NCI-H1694 treated with DMSO at 0.1 percent for 48 hours (cell line): ENCODE measurements around the gene SAMD10.
A peak's percentile ranks its signal among the peaks of the same experiment; 100 is the strongest.
"Not testable (repeated sequence)": the region's sequence is repeated elsewhere in the genome, so short reads cannot be mapped to it uniquely, and the experiment has no call there.

Experiments used
- DNase-seq: peaks from one replicate; lab custom pipeline; 2025; lab: John Stamatoyannopoulos, UW

The SAMD10 gene

DNA sequence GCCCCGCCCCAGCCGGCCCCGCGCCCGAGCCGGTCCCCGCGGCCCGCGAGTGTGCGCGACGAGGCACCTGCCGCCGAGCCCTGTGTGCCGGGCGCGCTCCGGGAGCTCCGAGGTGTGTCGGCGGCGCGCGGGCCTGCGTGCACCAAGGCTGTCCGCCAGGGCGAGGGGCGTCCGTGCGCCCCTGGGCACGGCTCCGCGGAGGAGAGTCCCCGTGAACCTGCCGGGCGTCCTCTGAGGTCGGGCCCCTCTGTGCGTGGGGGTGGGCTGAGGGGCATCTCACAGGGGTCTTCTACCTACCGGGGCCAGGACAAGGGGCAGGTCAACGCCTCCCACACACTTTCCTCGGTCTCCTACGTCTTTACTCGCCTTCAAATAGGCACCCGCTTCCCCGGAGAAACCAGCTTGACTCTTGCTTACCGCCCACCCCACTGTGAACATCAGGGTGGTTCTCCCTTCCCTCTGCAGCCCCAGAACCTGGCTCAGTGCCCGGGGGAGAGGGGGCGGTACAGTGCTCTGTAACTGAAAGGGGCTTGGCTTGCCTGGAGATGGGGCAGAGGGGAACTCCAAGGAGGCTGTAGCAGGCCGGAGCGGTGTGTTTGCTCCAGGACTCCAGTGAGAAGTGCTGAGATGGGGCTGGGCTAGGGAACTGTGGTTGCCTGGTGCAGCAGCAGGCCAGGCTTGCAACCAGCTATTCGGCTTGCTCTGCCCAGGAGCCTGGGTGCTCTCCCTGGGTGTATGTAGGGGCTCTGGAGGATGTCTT lies at the start of gene SAMD10:
TSS of gene SAMD10 (minus strand) at position 86 of the 760 bp plus-strand sequence. CDS start 175 bp downstream, outside the sequence.
- peak; percentile 61 for DNase-seq

DNA sequence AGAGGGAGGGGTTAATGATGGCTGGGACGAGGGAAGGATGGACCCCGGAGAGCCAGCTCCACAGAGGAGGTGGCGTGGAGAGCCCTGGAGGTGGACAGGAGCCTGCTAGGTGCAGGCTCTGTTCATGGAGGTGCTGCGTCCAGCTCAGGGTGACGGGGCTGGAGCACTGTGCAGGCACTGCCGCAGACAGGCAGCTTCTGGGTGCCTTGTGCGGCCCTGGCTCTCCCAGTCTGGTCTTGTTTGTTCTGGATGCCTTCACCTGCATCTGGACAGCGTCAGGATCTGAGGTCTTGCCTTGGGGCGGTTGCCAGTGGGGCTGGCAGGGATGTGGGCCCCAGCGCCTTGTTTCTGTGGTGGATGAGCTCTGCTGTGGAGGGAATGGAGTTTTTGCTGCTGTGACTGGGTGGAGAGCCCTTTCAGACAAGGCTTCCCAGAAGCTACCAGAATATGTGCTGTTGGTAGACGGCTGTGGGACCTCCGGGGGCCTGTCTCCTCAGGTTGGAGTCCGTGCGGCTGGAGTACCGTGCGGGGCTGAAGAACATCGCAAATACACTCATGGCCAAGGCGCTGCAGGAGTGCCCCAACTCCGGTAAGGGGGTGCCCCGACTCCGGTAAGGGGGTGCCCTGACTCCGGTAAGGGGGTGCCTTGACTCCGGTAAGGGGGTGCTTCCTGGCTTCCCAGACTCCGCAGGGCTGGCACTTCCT lies 48.7 kb upstream of the SAMD10 start:
- no peak for DNase-seq

DNA sequence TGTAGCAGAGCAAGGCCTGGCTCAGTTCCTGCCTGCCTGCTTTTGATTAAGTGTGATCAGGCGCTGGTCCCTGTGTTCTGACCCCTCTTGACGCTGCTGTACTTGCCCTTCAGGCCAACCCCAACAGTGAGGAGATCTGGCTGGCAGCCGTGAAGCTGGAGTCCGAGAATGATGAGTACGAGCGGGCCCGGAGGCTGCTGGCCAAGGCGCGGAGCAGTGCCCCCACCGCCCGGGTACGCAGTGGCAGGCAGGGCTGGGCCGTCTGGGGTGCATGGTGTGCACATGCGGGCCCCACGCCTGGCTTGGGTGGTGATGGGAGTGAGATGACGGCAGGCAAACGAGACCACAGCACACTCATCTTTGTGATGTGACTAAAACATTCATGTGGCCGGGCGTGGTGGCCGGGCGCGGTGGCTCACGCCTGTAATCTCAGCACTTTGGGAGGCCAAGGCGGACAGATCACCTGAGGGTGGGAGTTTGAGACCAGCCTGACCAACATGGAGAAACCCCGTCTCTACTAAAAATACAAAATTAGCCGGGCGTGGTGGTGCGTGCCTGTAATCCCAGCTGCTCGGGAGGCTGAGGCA lies 46.5 kb upstream of the SAMD10 start:
- DNase-seq: no peak

DNA sequence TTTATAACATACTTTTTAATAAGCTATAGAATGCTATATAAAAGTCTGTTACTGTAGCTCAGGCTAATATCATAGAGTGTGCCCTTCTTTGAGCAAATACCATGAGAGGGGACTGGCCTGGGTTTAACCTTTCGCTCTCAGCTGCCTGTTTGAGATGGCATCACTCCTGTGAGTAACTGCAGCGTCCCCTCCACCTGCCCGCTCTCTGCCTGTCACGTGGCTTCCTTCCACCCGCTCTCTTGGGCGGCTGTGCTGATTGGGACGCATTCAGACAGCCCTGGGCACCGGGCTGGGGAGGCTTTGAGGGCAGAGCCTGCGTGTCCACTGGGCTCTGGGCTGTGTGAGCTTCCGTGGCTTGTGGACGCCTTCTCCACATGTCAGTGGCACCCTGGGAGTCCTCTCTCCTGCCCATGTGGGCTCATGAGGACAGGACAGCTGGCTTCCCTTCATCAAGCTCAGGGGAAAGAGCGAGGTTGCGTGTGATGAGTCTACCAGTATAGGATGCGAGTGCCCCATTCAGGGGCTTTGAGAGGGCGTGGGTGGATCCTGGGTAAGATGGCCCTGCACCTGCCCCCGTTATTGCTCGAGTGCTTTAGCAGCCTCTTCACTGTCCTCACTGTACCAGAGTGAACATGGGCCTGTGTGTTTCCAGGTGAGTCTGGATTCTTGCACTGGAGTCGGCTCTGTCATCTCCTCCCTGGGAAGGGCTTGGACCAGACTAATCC lies 45.8 kb upstream of the SAMD10 start:
- no peak for DNase-seq

DNA sequence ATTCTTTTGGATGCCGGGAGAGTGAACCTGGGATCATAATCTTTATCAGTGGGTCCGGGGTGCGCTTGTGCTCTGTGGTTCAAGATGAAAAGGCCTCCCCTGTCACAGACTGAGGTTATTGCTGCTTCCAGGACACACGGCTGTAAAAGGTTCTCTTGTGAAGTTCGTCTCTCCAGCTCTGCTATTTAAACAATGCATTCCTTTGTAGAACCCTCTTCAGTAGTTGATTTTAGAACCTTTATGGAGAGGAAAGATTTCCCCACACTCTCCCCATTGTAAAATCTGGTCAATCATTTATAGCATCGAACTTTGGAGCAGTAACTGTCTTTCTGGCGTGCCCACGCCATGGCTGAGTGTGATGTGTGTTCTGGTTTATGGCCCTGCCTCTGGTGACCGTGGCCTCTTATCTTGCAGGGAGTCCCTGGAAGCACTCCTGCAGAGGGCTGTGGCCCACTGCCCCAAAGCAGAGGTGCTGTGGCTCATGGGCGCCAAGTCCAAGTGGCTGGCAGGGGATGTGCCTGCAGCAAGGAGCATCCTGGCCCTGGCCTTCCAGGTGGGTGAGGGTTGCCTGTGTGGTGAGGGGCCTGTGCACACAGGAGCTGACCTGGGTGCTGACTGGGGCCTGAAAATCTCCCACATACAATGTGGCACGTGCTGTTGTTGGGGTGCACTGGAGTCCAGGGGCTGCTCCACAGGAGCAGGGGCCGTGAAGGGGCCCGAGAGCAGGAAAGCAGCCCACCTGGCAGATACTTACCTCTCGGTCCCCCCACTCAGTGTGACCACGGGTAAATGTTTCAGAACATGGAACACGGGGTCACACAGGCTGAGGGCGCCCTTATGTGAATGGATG lies 44.9 kb upstream of the SAMD10 start:
- no peak for DNase-seq

DNA sequence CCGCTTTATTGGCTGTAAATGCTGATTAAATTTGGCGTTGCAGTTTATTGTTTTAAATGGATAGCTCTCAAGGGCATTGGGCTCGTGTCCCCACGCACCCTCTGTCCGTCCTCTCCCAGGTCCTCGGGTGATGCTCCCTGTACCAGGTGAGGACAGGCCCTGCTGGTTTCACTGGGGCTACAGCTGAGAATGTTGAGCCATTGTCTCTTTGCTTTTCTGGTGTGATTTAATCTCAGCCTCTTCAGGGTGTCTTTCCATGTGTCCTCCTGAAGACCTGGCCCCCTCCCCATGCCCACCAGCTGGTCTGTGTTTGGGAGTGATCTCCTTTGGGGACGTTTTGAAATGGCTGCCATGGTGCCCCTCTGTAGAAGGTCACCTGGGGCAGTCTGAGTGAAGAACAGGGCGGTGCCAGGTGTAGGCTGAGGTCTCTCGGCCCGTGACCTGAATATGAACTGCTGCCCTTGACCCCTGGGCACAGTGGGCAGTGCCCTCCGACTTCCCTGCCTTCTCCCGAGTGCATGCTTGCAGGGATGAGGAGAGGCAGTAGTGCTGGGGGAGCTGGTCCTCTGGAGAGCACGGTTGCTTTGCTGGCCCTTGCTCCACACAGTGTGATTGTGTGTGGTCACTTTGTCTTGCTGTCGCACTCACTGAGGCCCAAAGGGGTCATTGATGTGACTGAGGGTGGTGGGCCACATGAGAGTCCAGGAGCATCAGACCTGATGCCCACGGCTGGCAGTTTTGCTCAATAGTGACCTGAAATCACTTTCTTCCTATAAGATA lies 44.1 kb upstream of the SAMD10 start:
- no peak for DNase-seq

DNA sequence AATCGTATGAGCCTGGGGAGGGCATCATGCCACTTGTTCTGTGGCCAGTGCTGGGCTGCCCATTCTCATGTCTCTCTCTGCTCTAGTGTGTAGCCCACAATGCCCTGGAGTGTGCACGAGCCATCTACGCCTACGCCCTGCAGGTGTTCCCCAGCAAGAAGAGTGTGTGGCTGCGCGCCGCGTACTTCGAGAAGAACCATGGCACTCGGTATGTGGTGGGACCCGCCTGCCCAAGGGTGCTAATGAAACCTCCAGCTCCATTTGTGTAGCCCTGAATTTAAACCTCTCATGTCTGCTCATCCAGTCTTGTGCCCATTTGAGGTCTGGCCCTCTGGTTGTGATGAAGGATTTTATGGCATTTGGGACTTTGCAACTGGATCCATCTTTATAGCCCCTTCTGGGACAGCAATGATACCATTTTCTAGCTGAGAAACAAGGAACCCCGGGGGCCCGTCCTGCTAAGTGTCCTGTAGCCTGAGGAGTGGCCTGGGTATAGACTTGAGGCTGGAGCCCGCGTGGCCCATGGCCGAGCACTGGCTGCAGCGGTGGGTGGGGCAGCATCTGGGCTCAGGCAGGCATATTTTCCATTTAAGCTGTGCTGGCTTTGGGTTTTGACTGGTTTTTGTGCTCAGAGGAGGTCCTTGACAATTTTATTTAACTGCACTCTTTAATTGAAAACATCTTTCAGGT lies 43.4 kb upstream of the SAMD10 start:
- no peak for DNase-seq

DNA sequence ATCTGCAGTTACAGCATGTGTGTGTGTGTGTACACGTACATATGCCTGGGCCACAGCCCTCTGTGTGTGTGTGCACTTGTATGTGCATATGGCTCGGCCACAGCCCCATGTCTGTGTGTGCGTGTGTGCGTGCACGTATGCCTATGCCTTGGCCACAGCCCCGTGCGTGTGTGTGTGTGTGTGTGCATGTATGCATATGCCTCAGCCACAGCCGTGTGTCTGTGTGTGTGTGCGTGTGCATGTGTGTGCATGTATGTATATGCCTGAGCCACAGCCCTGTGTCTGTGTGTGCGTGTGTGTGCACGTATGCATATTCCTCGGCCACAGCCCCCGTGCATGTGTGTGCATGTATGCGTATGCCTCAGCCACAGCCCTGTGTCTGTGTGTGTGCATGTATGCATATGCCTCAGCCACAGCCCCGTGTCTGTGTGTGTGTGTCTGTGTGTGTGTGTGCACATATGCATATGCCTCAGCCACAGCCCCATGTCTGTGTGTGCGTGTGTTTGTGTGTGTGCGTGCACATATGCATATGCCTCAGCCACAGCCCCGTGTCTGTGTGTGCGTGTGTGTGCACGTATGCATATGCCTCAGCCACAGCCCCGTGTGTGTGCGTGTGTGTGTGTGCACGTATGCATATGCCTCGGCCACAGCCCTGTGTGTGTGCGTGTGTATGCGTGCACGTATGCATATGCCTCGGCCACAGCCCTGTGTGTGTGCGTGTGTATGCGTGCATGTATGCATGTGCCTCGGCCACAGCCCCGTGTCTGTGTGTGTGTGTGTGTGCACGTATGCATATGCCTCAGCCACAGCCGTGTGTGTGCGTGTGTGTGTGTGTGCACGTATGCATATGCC lies 41.9 kb upstream of the SAMD10 start:
- DNase-seq: no peak

DNA sequence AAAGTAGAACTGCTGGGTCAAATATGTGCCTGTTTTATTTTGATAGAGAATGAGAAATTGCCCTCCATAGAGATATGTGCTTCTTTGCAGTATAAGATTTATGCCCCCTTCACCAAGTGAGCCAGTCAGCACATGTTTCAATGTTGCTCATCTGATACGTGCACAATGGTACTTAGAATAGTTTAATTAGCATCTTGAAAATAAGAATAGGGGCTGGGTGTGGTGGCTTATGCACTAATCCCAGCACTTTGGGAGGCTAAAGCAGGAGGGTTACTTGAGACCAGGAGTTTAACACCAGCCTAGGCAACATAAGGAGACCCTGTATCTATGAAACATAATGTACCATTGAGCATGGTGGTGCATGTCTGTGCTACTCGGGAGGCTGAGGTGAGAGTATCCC lies 36.2 kb upstream of the SAMD10 start:
- no peak for DNase-seq

DNA sequence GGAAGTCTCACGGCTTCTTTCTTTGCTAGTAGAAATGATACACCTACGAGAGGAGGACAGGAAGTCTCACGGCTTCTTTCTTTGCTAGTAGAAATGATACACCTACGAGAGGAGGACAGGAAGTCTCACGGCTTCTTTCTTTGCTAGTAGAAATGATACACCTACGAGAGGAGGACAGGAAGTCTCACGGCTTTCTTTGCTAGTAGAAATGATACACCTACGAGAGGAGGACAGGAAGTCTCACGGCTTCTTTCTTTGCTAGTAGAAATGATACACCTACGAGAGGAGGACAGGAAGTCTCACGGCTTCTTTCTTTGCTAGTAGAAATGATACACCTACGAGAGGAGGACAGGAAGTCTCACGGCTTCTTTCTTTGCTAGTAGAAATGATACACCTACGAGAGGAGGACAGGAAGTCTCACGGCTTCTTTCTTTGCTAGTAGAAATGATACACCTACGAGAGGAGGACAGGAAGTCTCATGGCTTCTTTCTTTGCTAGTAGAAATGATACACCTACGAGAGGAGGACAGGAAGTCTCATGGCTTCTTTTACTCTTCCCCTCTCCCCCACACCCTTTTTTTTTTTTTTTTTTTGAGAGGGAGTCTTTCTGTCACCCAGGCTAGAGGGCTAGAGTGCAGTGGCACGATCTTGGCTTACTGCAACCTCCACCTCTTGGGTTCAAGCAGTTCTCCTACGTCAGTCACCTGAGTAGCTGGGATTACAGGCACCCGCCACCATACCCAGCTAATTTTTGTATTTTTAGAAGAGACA lies 33.1 kb upstream of the SAMD10 start:
- not testable (repeated sequence) for DNase-seq

DNA sequence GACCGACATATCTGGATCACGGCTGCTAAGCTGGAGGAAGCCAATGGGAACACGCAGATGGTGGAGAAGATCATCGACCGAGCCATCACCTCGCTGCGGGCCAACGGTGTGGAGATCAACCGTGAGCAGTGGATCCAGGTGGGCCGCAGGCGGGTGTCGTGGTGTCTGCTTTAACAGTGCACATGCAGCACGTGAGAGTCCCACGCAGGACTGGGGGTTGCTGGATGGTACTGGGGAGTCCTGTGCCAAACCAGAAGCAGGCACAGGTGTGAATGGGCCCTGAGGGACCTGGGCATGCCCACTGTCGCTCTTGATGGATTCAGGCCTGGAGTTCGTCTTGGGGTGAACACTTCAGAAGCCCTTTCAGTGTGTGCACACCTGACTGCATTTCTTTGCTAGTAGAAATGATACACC lies 31.9 kb upstream of the SAMD10 start:
- no peak for DNase-seq

DNA sequence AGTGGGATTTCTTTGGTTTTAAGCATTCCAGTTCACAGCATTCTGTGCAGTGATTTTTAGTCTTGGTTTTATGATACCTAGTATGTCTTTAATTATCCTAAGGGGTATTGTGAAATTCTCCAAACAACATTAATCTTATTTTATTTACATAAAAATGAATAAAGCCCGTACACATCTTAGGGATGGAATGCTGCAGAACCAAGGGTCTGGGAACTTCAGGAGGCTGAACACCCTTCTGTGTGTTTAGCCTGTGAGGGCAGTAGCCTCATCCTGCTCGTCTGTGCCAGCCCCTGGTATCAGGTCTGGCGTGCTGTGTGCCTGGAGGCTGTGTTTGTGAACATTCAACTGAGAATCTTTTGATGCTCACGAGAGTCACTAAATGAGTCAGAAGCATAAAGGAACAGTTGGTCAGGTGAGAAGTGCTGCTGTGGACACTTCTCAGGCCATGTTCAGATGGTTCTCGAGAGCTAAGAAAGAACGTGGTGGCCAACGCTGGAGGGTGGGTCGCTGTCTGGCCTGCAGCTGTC lies 31.3 kb upstream of the SAMD10 start:
- no peak for DNase-seq

DNA sequence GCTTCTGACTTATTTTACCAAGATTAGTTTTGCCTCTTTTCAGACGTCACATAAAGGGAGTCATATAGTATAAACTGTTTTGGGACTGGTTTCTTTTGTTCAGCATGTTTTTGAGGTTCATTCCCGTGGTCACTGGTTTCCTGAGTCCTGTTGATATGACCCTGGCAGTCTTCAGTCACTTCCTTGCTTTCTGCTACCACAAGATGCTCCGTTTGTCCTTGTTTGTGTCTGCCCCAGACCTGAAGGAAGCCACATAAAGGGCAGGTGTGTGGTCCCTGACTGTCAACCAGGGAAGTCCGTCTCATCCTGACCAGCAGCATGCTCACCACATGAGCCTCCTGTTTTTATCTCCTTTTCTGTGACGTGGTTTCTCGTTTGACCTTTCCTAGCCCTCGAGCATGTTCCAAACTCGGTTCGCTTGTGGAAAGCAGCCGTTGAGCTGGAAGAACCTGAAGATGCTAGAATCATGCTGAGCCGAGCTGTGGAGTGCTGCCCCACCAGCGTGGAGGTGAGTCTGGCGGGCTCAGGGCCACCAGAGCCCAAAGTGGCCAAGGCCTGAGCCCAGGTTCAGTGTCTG lies 30.5 kb upstream of the SAMD10 start:
- no peak for DNase-seq

DNA sequence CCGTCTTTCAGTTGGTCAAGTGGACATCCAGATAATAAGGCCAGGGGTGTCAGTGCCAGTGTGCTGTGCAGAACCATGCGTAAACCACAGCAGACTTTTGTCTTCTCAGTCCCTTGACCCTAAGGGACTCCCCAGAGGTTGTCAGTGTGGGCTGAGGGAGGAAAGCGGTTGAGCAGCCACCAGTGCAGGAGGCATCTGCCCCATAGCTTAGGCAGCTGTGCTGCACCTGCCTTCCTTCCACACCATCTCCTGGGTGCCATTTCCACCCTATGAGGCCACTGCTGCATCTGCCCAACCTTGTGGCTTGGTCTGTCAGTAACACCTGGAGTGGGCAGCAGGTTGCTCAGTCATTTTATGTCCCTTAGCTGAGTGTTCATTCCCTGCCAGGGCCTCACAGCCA lies 27.5 kb upstream of the SAMD10 start:
- DNase-seq: no peak

DNA sequence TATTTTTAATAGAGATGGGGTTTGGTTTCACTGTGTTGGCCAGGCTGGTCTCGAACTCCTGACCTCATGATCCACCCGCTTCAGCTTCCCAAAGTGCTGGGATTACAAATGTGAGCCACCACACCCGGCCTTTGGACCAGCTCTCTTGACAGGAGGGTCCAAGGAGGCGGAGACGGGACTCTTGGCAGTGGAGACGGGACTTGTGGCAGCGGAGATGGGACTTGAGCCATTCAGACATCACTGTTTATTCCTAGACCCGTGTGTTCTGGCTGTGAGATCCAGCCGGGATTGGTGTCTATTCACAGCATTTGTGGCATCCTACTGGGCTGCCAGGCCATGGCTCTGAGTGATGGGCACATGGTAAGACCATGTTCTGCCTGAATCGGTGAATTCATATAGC lies 27.0 kb upstream of the SAMD10 start:
- DNase-seq: no peak

DNA sequence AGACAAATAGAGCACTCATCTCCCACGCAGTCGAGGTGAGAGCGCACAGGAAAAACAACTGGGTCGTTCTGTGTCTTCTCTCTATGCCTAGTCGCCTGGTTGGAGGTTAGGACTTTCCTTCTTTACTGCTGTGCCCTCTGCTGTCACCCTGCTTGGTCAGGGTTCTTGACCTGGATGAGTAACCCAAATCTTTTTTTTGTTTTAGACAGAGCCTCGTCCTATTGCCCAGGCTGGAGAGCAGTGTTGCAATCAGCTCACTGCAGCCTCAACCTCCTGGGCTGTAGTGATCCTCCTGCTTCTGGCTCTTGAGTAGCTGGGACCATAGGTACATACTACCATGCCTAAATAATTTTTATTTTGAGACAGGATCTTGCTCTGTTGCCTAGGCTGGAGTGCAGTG lies 26.0 kb upstream of the SAMD10 start:
- no peak for DNase-seq

DNA sequence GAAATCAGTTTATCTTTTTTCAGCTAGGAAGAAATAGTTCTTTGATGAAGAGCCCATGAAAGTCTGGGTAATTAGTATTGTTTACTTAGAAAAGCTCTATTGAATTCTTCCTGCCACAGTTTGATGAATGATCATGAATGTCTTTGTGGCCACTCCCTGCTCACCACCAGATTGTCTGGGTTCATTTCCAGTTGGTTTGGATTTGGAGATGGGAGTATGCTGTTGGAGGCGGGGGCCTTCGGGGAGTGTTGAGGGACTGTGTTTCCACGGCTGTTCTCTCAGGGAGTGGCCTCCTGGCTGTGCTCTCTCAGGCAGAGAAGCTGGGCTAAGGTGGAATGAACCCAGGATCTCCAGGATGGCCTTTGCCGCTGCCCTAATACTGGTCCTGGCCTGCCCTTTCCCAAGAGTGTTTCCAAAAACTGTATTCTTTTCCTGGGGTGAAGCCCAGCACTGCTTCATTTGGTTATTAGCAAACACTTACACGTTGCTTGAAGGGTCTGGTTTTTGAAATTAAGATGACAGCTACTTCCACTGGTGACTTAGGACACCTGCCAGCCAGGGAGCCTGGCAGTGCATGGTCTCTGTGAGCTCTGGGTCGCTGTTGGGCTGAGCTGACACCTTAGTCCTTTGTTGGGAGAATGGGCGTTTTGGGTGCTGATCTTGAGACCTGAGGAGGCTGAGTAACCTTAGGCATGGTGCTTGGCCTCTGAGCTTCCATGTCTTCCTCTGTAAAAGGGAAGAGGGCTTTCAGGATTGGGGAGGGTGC lies 24.7 kb upstream of the SAMD10 start:
- no peak for DNase-seq
